ENCODE results near the gene CLASP1.

Gene CLASP1

GRCh38 chr2:121338281-121338680 lies 311.0 kb downstream of the CLASP1 start:
- H3K9ac ChIP-seq (ENCODE audit: low read length), result no peak overlapping the region
- no peaks in the 10 kb centered on the region for H4K20me1 ChIP-seq (ENCODE audit: insufficient read depth, low read length)
- H3F3A ChIP-seq (ENCODE audit: insufficient read depth, low read length), result no peaks in the 10 kb centered on the region
- H3K9me2 ChIP-seq (ENCODE audit: low read depth, low read length), result no peaks in the 10 kb centered on the region
- H2AFZ ChIP-seq (ENCODE audit: low read length), result no peak overlapping the region
- peaks cover 19% of the 10 kb centered on the region for H3K4me1 ChIP-seq (ENCODE audit: insufficient read depth, low read length, severe bottlenecking)
- H3K36me3 ChIP-seq (ENCODE audit: insufficient read depth, low read length), result peaks cover 45% of the 10 kb centered on the region
- no peaks in the 10 kb centered on the region for H3K79me2 ChIP-seq (ENCODE audit: insufficient read depth, low read length)
- H3K4me3 ChIP-seq (ENCODE audit: low read depth, low read length, poor library complexity, severe bottlenecking), result no peak overlapping the region
- no peak overlapping the region for H3K27ac ChIP-seq (ENCODE audit: low read depth, low read length, poor library complexity, severe bottlenecking)
- TF ChIP-seq EZH2 (IDR thresholded peaks at IDR 0.05; ENCODE audit: borderline replicate concordance, low read length), result no peak
- no peak for TF ChIP-seq CTCF (IDR thresholded peaks at IDR 0.05; ENCODE audit: low read length)
- H3K4me2 ChIP-seq (ENCODE audit: low read length), result no peak overlapping the region
- H3K9me3 ChIP-seq (ENCODE audit: low read length), result no peaks in the 10 kb centered on the region
- no peaks in the 10 kb centered on the region for H3K27me3 ChIP-seq (ENCODE audit: insufficient read depth, low read length)

- Histone ChIP-seq H3K4me2 (ENCODE audit: low read length) (no peak overlapping the region), H3K9me3 (ENCODE audit: low read length) (no peaks in the 10 kb centered on the region), H3K27ac (ENCODE audit: low read depth, low read length, poor library complexity, severe bottlenecking) (no peak overlapping the region), H3K4me3 (ENCODE audit: low read depth, low read length, poor library complexity, severe bottlenecking) (no peak overlapping the region), H3K79me2 (ENCODE audit: insufficient read depth, low read length) (no peaks in the 10 kb centered on the region), H3F3A (ENCODE audit: insufficient read depth, low read length) (no peaks in the 10 kb centered on the region), H4K20me1 (ENCODE audit: insufficient read depth, low read length) (no peaks in the 10 kb centered on the region), H3K27me3 (ENCODE audit: insufficient read depth, low read length) (0 out of 2 replicates have a peak, but pooled peaks cover 4% of the 10 kb centered on the region), H3K9me2 (ENCODE audit: low read depth, low read length) (no peaks in the 10 kb centered on the region), H3K9ac (ENCODE audit: low read length) (no peak overlapping the region), H3K36me3 (ENCODE audit: insufficient read depth, low read length) (peaks cover 32% of the 10 kb centered on the region), H2AFZ (ENCODE audit: low read length) (no peak overlapping the region), H3K4me1 (ENCODE audit: insufficient read depth, low read length, severe bottlenecking) (peaks cover 19% of the 10 kb centered on the region)
- TF ChIP-seq CTCF (IDR thresholded peaks at IDR 0.05; ENCODE audit: low read length), result no peak
- no peak for TF ChIP-seq EZH2 (IDR thresholded peaks at IDR 0.05; ENCODE audit: borderline replicate concordance, low read length)
These were observed 312.6 kb downstream of the CLASP1 start for GRCh38 chr2:121336528-121337294.

GRCh38 chr2:121335294-121336290 lies 313.7 kb downstream of the CLASP1 start:
- Histone ChIP-seq H4K20me1 (ENCODE audit: insufficient read depth, low read length) (no peaks in the 10 kb centered on the region), H3K79me2 (ENCODE audit: insufficient read depth, low read length) (no peaks in the 10 kb centered on the region), H3K36me3 (ENCODE audit: insufficient read depth, low read length) (peaks cover 22% of the 10 kb centered on the region)

More at GRCh38 chr2:121335294-121336290, 313.7 kb downstream of the CLASP1 start:
- no peaks in the 10 kb centered on the region for H3K9me3 ChIP-seq (ENCODE audit: low read length)
- 0 out of 2 replicates have a peak, but pooled peaks cover 5% of the 10 kb centered on the region for H3K27me3 ChIP-seq (ENCODE audit: insufficient read depth, low read length)
- H3K4me3 ChIP-seq (ENCODE audit: low read depth, low read length, poor library complexity, severe bottlenecking), result no peak overlapping the region
- H3K27ac ChIP-seq (ENCODE audit: low read depth, low read length, poor library complexity, severe bottlenecking), result no peak overlapping the region
- no peak for TF ChIP-seq EZH2 (IDR thresholded peaks at IDR 0.05; ENCODE audit: borderline replicate concordance, low read length)
- H3F3A ChIP-seq (ENCODE audit: insufficient read depth, low read length), result no peaks in the 10 kb centered on the region
- no peaks in the 10 kb centered on the region for H3K9me2 ChIP-seq (ENCODE audit: low read depth, low read length)
- peaks cover 19% of the 10 kb centered on the region for H3K4me1 ChIP-seq (ENCODE audit: insufficient read depth, low read length, severe bottlenecking)
- H3K9ac ChIP-seq (ENCODE audit: low read length), result no peak overlapping the region
- H2AFZ ChIP-seq (ENCODE audit: low read length), result no peak overlapping the region
- peak overlapping the region; percentile 33; the same call in 1 of the 2 replicates for H3K4me2 ChIP-seq (ENCODE audit: low read length)

Data from OCI-LY1 (cell line).